ENCODE data around the gene TYSND1.

Gene TYSND1

DNA sequence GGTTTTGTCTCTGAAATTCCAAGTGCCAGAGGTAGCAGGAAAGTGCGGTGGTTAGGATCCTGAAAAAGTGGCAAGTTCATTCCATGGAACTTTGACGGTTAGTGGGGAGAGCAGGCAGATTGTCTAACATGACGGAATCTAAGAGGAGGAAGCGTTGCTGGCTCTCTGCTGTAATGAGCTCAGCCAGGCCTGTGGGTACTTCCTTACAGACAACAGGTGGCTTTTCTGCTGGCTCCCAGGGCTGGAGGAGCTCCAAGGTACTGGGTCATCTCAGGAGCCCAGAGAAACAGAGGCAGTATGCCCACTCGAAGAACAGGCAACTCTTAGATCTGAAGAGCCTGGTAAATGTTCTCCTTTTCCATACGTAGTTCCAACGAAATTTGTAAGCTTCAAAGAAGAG lies 10.8 kb downstream of the TYSND1 start:
- no peak for DNase-seq (ENCODE audit: low spot score)
- Histone ChIP-seq H3K4me2 (ENCODE audit: insufficient read depth, low read length, poor library complexity, severe bottlenecking) (no peak overlapping the region), H3K79me1 (ENCODE audit: low read depth, low read length) (no peaks in the 10 kb centered on the region), H2AK5ac (ENCODE audit: low read depth, low read length) (no peak overlapping the region), H2BK12ac (ENCODE audit: low read length) (no peak overlapping the region), H4K8ac (ENCODE audit: low read depth, low read length) (no peak overlapping the region), H3K18ac (ENCODE audit: low read length) (no peak overlapping the region), H3K36me3 (replicated peaks in 1 of 2; ENCODE audit: control insufficient read depth in 2 of 2, insufficient read depth in 2 of 2, low read length in 2 of 2) (peaks cover 0 to 2% of the 10 kb centered on the region in 2 donors), H3K4me3 (ENCODE audit: low read length in 2 of 2) (no peak overlapping the region), H2BK15ac (ENCODE audit: low read length) (no peak overlapping the region), H4K91ac (ENCODE audit: low read depth, low read length, poor library complexity) (no peak overlapping the region), H3K9ac (ENCODE audit: low read depth, low read length, poor library complexity) (no peak overlapping the region), H3K14ac (ENCODE audit: low read length) (no peak overlapping the region), H3K9me3 (replicated peaks in 1 of 2; ENCODE audit: control insufficient read depth in 2 of 2, insufficient read depth in 1 of 2, low read depth in 1 of 2, low read length in 2 of 2) (no peaks in the 10 kb centered on the region), H2BK120ac (ENCODE audit: low read depth, low read length) (no peak overlapping the region), H3K27me3 (ENCODE audit: control insufficient read depth in 3 of 3, insufficient read depth in 3 of 3, low read depth in 1 of 3, low read length in 3 of 3) (peaks cover 4 to 41% (median 31%) of the 10 kb centered on the region in 3 experiments), H3K4ac (ENCODE audit: low read length) (no peak overlapping the region), H3K27ac (replicated peaks; ENCODE audit: low read length) (no peak overlapping the region), H3K23ac (ENCODE audit: low read depth, low read length, poor library complexity) (no peak overlapping the region), H3K4me1 (ENCODE audit: control insufficient read depth in 2 of 2, insufficient read depth in 1 of 2, low read depth in 1 of 2, low read length in 2 of 2) (peaks cover 0 to 3% of the 10 kb centered on the region in 2 donors), H2BK5ac (ENCODE audit: low read length) (no peak overlapping the region), H2AFZ (ENCODE audit: low read length) (no peak overlapping the region)
- no CpG with 5 or more reads among the region's 7 CpGs for WGBS, 2 donors (ENCODE audit: extremely low coverage in 2 of 2, insufficient read length in 2 of 2, insufficient replicate concordance in 1 of 2)

DNA sequence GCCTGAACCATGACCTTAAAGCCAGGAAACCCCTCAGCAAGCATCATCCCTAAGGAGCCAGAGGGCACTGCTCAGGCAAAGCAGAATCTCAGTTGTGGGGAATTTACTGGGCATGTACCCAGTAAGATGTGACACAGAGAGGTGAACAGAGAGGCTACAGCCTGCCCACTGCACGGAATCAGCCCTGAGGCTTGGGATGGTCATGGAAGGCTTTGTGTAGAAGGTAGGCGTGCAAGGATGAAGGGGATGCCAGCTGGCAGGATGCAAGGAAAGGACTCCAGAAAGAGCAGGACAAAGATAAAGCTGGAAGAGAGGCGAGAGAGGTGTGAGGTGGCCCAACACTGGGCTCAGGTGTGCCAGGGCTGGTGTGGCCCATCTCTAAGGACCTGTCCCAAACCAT lies 11.5 kb downstream of the TYSND1 start:
- Histone ChIP-seq H3K27me3 (ENCODE audit: control insufficient read depth in 3 of 3, insufficient read depth in 3 of 3, low read depth in 1 of 3, low read length in 3 of 3) (peaks cover 4 to 46% (median 31%) of the 10 kb centered on the region in 3 experiments), H3K27ac (replicated peaks; ENCODE audit: low read length) (no peak overlapping the region), H2BK12ac (ENCODE audit: low read length) (no peak overlapping the region), H3K14ac (ENCODE audit: low read length) (no peak overlapping the region), H3K4me1 (ENCODE audit: control insufficient read depth in 2 of 2, insufficient read depth in 1 of 2, low read depth in 1 of 2, low read length in 2 of 2) (peaks cover 0 to 3% of the 10 kb centered on the region in 2 donors), H3K4ac (ENCODE audit: low read length) (no peak overlapping the region), H3K18ac (ENCODE audit: low read length) (peak overlapping the region; percentile 4), H2AK5ac (ENCODE audit: low read depth, low read length) (no peak overlapping the region), H3K4me3 (ENCODE audit: low read length in 2 of 2) (no peak overlapping the region), H2AFZ (ENCODE audit: low read length) (no peak overlapping the region), H4K8ac (ENCODE audit: low read depth, low read length) (no peak overlapping the region), H3K4me2 (ENCODE audit: insufficient read depth, low read length, poor library complexity, severe bottlenecking) (no peak overlapping the region), H3K9me3 (replicated peaks in 1 of 2; ENCODE audit: control insufficient read depth in 2 of 2, insufficient read depth in 1 of 2, low read depth in 1 of 2, low read length in 2 of 2) (no peaks in the 10 kb centered on the region), H2BK5ac (ENCODE audit: low read length) (no peak overlapping the region), H3K79me1 (ENCODE audit: low read depth, low read length) (no peaks in the 10 kb centered on the region), H4K91ac (ENCODE audit: low read depth, low read length, poor library complexity) (no peak overlapping the region), H3K36me3 (replicated peaks in 1 of 2; ENCODE audit: control insufficient read depth in 2 of 2, insufficient read depth in 2 of 2, low read length in 2 of 2) (peaks cover 0 to 2% of the 10 kb centered on the region in 2 donors), H2BK15ac (ENCODE audit: low read length) (no peak overlapping the region), H2BK120ac (ENCODE audit: low read depth, low read length) (no peak overlapping the region), H3K9ac (ENCODE audit: low read depth, low read length, poor library complexity) (no peak overlapping the region), H3K23ac (ENCODE audit: low read depth, low read length, poor library complexity) (no peak overlapping the region)
- DNase-seq (ENCODE audit: low spot score), result no peak
- no CpG with 5 or more reads among the region's 3 CpGs for WGBS, 2 donors (ENCODE audit: extremely low coverage in 2 of 2, insufficient read length in 2 of 2, insufficient replicate concordance in 1 of 2)

DNA sequence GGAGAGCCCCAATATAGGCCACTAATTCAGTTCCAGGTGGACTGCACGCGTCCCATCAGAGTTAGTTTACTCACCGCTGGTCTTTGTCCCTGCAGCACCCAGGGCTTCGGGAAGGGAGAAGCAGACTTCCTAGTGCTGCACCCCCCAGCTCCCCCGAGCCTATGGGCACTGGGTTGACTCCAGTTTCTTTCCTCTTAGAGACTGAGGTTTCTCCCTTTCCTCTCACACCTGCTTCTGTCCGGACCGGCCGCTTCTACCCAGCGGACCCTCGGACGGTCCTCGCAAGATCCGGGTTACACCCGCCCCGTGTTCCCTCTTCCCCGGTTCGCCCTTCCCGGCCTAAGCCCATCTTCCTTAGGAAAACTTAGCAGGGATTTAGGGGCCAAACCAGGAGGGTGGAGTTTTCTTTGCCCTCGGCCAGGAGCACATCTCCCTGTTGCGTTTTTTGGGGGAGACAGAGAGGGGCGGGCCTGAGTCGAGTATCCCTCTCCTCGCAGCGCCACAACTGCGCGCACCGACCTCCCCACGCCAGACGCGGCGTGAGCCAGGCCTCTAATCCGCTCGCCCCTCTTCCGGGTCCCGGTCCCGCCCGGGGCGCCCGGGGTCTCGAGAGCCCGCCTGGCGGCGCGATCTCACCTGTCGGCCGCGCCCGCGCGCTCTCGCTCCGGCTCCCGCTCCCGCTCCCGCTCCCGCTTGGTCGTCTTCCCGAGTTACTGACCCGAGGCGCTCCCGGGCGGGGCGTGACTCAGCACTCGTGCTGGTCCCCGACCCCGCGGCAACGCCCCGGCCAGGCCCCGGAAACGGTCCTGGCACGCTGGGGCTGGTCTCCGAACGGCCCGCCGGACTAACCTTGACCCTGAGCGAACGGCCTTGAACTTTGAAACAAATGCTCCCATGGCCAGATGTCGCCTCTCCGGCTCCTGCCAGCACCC lies 14.1 kb downstream of the TYSND1 start, which contains the start of gene AIFM2:
TSS of gene AIFM2 (minus strand) at position 728 of the 932 bp plus-strand sequence. CDS start 8,741 bp downstream, outside the sequence.
- no peak within 1 kb of the TSS for H2BK15ac ChIP-seq (ENCODE audit: low read length)
- no peak within 1 kb of the TSS for H4K8ac ChIP-seq (ENCODE audit: low read depth, low read length)
- H2AK5ac ChIP-seq (ENCODE audit: low read depth, low read length), result no peak within 1 kb of the TSS
- peak; percentile 40 for DNase-seq (ENCODE audit: low spot score)
- no peak within 1 kb of the TSS for H2BK5ac ChIP-seq (ENCODE audit: low read length)
- peaks cover 0 to 3% of the 10 kb centered on the region in 2 donors for H3K4me1 ChIP-seq (ENCODE audit: control insufficient read depth in 2 of 2, insufficient read depth in 1 of 2, low read depth in 1 of 2, low read length in 2 of 2)
- H3K23ac ChIP-seq (ENCODE audit: low read depth, low read length, poor library complexity), result peak within 1 kb of the TSS; percentile 61
- H3K4me2 ChIP-seq (ENCODE audit: insufficient read depth, low read length, poor library complexity, severe bottlenecking), result peak within 1 kb of the TSS; percentile 85
- peak within 1 kb of the TSS; percentile 89 for H2AFZ ChIP-seq (ENCODE audit: low read length)
- no peak within 1 kb of the TSS for H4K91ac ChIP-seq (ENCODE audit: low read depth, low read length, poor library complexity)
- no peak within 1 kb of the TSS for H3K9ac ChIP-seq (ENCODE audit: low read depth, low read length, poor library complexity)
- no peaks in the 10 kb centered on the region for H3K79me1 ChIP-seq (ENCODE audit: low read depth, low read length)
- H2BK12ac ChIP-seq (ENCODE audit: low read length), result no peak within 1 kb of the TSS
- H3K14ac ChIP-seq (ENCODE audit: low read length), result no peak within 1 kb of the TSS
- H3K4ac ChIP-seq (ENCODE audit: low read length), result no peak within 1 kb of the TSS
- H3K4me3 ChIP-seq (ENCODE audit: low read length in 2 of 2), result peak within 1 kb of the TSS; percentile 35 to 73
- H3K36me3 ChIP-seq (replicated peaks in 1 of 2; ENCODE audit: control insufficient read depth in 2 of 2, insufficient read depth in 2 of 2, low read length in 2 of 2), result no peaks in the 10 kb centered on the region
- no peak within 1 kb of the TSS for H2BK120ac ChIP-seq (ENCODE audit: low read depth, low read length)
- no peak within 1 kb of the TSS for H3K27ac ChIP-seq (replicated peaks; ENCODE audit: low read length)
- WGBS, 2 donors (ENCODE audit: extremely low coverage in 2 of 2, insufficient read length in 2 of 2, insufficient replicate concordance in 1 of 2), result no CpG with 5 or more reads among the region's 80 CpGs
- H3K9me3 ChIP-seq (replicated peaks in 1 of 2; ENCODE audit: control insufficient read depth in 2 of 2, insufficient read depth in 1 of 2, low read depth in 1 of 2, low read length in 2 of 2), result no peaks in the 10 kb centered on the region
- H3K18ac ChIP-seq (ENCODE audit: low read length), result no peak within 1 kb of the TSS
- H3K27me3 ChIP-seq (ENCODE audit: control insufficient read depth in 3 of 3, insufficient read depth in 3 of 3, low read depth in 1 of 3, low read length in 3 of 3), result peaks cover 4 to 50% (median 31%) of the 10 kb centered on the region in 3 experiments

DNA sequence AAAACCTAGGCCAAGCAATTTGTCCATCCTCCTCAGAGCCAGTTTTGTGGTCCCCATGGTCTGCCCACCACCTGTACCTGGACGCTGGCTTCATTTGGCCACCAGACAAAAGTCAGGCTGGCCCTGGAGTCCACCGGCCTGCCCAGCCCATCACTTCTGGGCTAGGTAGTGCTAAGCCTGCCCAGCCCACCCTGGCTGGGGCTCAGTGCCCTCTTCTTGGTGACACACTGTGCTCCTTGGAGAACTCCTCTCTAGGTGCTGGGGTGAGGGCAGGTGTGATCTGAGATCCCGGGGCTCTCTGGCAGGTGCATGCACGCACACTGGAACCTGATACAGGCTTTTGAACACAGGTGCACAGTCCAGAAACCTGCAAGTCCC lies 15.0 kb downstream of the TYSND1 start:
- Histone ChIP-seq H3K4ac (ENCODE audit: low read length) (no peak overlapping the region), H3K79me1 (ENCODE audit: low read depth, low read length) (no peaks in the 10 kb centered on the region), H2BK12ac (ENCODE audit: low read length) (no peak overlapping the region), H3K4me2 (ENCODE audit: insufficient read depth, low read length, poor library complexity, severe bottlenecking) (no peak overlapping the region), H2BK15ac (ENCODE audit: low read length) (no peak overlapping the region), H2BK120ac (ENCODE audit: low read depth, low read length) (no peak overlapping the region), H3K4me3 (ENCODE audit: low read length in 2 of 2) (no peak overlapping the region), H3K27me3 (ENCODE audit: control insufficient read depth in 3 of 3, insufficient read depth in 3 of 3, low read depth in 1 of 3, low read length in 3 of 3) (peaks cover 4 to 56% (median 31%) of the 10 kb centered on the region in 3 experiments), H4K8ac (ENCODE audit: low read depth, low read length) (no peak overlapping the region), H3K27ac (replicated peaks; ENCODE audit: low read length) (no peak overlapping the region), H3K23ac (ENCODE audit: low read depth, low read length, poor library complexity) (no peak overlapping the region), H3K36me3 (replicated peaks in 1 of 2; ENCODE audit: control insufficient read depth in 2 of 2, insufficient read depth in 2 of 2, low read length in 2 of 2) (no peaks in the 10 kb centered on the region), H3K14ac (ENCODE audit: low read length) (no peak overlapping the region), H2AK5ac (ENCODE audit: low read depth, low read length) (no peak overlapping the region), H3K9ac (ENCODE audit: low read depth, low read length, poor library complexity) (no peak overlapping the region), H2BK5ac (ENCODE audit: low read length) (no peak overlapping the region), H3K4me1 (ENCODE audit: control insufficient read depth in 2 of 2, insufficient read depth in 1 of 2, low read depth in 1 of 2, low read length in 2 of 2) (peaks cover 0 to 3% of the 10 kb centered on the region in 2 donors), H3K18ac (ENCODE audit: low read length) (no peak overlapping the region), H3K9me3 (replicated peaks in 1 of 2; ENCODE audit: control insufficient read depth in 2 of 2, insufficient read depth in 1 of 2, low read depth in 1 of 2, low read length in 2 of 2) (no peaks in the 10 kb centered on the region), H4K91ac (ENCODE audit: low read depth, low read length, poor library complexity) (no peak overlapping the region), H2AFZ (ENCODE audit: low read length) (no peak overlapping the region)
- no peak for DNase-seq (ENCODE audit: low spot score)
- no CpG with 5 or more reads among the region's 4 CpGs for WGBS, 2 donors (ENCODE audit: extremely low coverage in 2 of 2, insufficient read length in 2 of 2, insufficient replicate concordance in 1 of 2)

All from neuronal stem cell (in vitro differentiated cells).